Astrocyte (in vitro differentiated cells and primary cell): Measurements from ENCODE around the gene FSTL1. TPM values are rescaled to one million over a fixed set of nuclear protein-coding genes. Genes with fewer than 3 reads are reported as not detected.

Experiments
- DNase-seq: peaks from one replicate; pipeline ENCODE4 v3.0.0-alpha.2; 2010; ENCODE audit warnings: low read depth
- FAIRE-seq: peaks from 2 replicates; lab custom pipeline; 2011; peaks lifted over from hg19 to GRCh38; lab: Jason Lieb, UNC
- H2AFZ ChIP-seq: 2 replicates; pipeline ENCODE4 v1.6.0; 2012; ENCODE audit warnings: low read depth, low read length, inconsistent platforms
- H3K27ac ChIP-seq: 2 replicates; pipeline ENCODE4 v1.5.1; 2011; ENCODE audit warnings: low read depth, low read length, inconsistent platforms
- H3K27me3 ChIP-seq: 2 replicates; pipeline ENCODE4 v1.6.0; 2011; ENCODE audit warnings: low read length, inconsistent platforms; ENCODE audit not compliant: insufficient read depth
- H3K36me3 ChIP-seq: 2 replicates; pipeline ENCODE4 v1.5.1; 2011; ENCODE audit warnings: low read length, inconsistent platforms; ENCODE audit not compliant: insufficient read depth
- H3K4me1 ChIP-seq: 2 replicates; pipeline ENCODE4 v1.5.1; 2011; ENCODE audit warnings: low read length, inconsistent platforms; ENCODE audit not compliant: insufficient read depth
- H3K4me2 ChIP-seq: 2 replicates; pipeline ENCODE4 v1.6.0; 2012; ENCODE audit warnings: low read length, inconsistent platforms
- H3K4me3 ChIP-seq: 2 replicates; pipeline ENCODE4 v1.5.1; 2011; ENCODE audit warnings: low read depth, mild to moderate bottlenecking, low read length, inconsistent platforms; ENCODE audit not compliant: insufficient read depth
- H3K79me2 ChIP-seq: 2 replicates; pipeline ENCODE4 v1.6.0; 2012; ENCODE audit warnings: mild to moderate bottlenecking, low read length, inconsistent platforms; ENCODE audit not compliant: insufficient read depth
- H3K9ac ChIP-seq: 2 replicates; pipeline ENCODE4 v1.6.0; 2012; ENCODE audit warnings: mild to moderate bottlenecking, low read length, inconsistent platforms
- H3K9me3 ChIP-seq: 2 replicates; pipeline ENCODE4 v1.5.1; 2012; ENCODE audit warnings: low read depth, mild to moderate bottlenecking, low read length, inconsistent platforms; ENCODE audit not compliant: insufficient read depth
- H4K20me1 ChIP-seq: 2 replicates; pipeline ENCODE4 v1.6.0; 2012; ENCODE audit warnings: low read length, inconsistent platforms; ENCODE audit not compliant: insufficient read depth
- H3K27ac Mint-ChIP-seq: one replicate; pipeline ENCODE4 v1.8.0; 2021; ENCODE audit warnings: mild to moderate bottlenecking, mixed read lengths; ENCODE audit not compliant: unreplicated experiment
- H3K27me3 Mint-ChIP-seq: one replicate; pipeline ENCODE4 v1.8.0; 2021; ENCODE audit warnings: low read depth, mixed read lengths; ENCODE audit not compliant: unreplicated experiment
- H3K36me3 Mint-ChIP-seq: one replicate; pipeline ENCODE4 v1.8.0; 2021; ENCODE audit warnings: low read depth, mixed read lengths; ENCODE audit not compliant: unreplicated experiment
- H3K4me1 Mint-ChIP-seq: one replicate; pipeline ENCODE4 v1.8.0; 2021; ENCODE audit warnings: low read depth, mixed read lengths; ENCODE audit not compliant: unreplicated experiment
- H3K4me3 Mint-ChIP-seq: one replicate; pipeline ENCODE4 v1.8.0; 2021; ENCODE audit warnings: mild to moderate bottlenecking, moderate library complexity, mixed read lengths; ENCODE audit not compliant: unreplicated experiment
- H3K9me3 Mint-ChIP-seq: one replicate; pipeline ENCODE4 v1.8.0; 2021; ENCODE audit warnings: mild to moderate bottlenecking, mixed read lengths; ENCODE audit not compliant: unreplicated experiment
- EZH2 ChIP-seq: IDR thresholded peaks from 2 replicates; pipeline ENCODE4 v1.6.1; 2012; ENCODE audit warnings: mild to moderate bottlenecking, low read length, inconsistent platforms; ENCODE audit not compliant: insufficient read depth
- total RNA-seq: library from RNA; stranded (reverse); gene quantifications from 2 replicates; pipeline ENCODE4 v1.2.1, GENCODE V29; 2021
- TF ChIP-seq, protein P1 (sequence below): IDR thresholded peaks from 2 replicates; pipeline ENCODE4 v1.5.1; 2011; ENCODE audit warnings: low read depth, mild to moderate bottlenecking, inconsistent platforms, low read length, moderate library complexity; ENCODE audit not compliant: insufficient read depth

FSTL1 gene
- total RNA-seq, 1 donor from 2014 or later: 1,010 TPM

DNA sequence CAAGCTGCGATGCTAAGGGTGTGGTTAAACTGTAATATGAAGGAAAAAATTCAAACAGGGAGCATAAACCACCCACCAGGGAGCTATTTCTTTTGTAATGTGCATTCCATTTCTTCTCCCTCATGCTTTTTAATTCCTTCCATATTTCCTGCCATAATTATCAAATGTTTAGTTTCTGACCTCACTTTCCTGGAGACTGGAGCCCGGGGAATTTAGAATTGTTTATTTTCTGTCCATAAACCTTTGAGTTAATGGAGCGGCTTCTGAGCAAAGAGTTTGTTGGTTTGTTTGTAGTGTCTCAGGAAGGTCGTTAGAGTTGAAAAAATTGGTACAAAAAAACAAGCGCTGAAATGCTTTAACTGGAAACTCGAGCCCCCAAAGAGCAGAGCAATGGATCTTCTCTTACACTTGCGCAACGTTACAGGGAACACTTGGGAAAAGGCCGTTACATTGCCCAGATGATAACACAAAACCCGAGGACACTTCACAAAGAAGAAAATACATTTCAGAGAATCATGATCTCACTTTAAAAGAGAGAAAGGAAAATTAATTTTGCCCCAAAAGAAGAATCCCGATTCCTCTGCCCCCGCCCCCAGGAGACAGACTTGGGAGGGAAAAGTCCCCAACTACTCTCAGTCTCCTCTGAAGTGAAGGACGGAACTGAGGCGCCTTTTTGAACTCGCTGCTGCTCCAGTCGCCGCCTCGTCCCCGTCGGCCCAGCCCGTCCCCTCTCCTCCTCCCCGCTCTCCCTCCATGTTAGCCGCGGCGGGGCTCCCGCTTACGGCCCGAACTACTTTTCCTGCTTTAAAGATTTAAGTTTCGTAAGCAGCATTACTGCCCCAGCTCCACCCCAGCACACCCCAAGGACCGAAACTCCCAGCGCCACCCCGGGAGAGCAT is 842 bp downstream of the FSTL1 start:
- FAIRE-seq (peak; percentile 71), DNase-seq (peak; percentile 63)
- no peaks in the 10 kb centered on the region for H3K9me3 ChIP-seq
- peak overlapping the region; percentile 93 for H3K4me3 ChIP-seq
- Mint-ChIP-seq H3K27me3 (no peaks in the 10 kb centered on the region), H3K4me3 (peak overlapping the region; percentile 92), H3K36me3 (peaks cover 15% of the 10 kb centered on the region), H3K4me1 (peaks cover 22% of the 10 kb centered on the region), H3K9me3 (no peaks in the 10 kb centered on the region), H3K27ac (peak overlapping the region; percentile 82)
- H3K27me3 ChIP-seq: no peaks in the 10 kb centered on the region
- H3K27ac ChIP-seq: peak overlapping the region; percentile 94
- no peak for TF ChIP-seq EZH2
- TF ChIP-seq, protein P1, sequence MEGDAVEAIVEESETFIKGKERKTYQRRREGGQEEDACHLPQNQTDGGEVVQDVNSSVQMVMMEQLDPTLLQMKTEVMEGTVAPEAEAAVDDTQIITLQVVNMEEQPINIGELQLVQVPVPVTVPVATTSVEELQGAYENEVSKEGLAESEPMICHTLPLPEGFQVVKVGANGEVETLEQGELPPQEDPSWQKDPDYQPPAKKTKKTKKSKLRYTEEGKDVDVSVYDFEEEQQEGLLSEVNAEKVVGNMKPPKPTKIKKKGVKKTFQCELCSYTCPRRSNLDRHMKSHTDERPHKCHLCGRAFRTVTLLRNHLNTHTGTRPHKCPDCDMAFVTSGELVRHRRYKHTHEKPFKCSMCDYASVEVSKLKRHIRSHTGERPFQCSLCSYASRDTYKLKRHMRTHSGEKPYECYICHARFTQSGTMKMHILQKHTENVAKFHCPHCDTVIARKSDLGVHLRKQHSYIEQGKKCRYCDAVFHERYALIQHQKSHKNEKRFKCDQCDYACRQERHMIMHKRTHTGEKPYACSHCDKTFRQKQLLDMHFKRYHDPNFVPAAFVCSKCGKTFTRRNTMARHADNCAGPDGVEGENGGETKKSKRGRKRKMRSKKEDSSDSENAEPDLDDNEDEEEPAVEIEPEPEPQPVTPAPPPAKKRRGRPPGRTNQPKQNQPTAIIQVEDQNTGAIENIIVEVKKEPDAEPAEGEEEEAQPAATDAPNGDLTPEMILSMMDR: no peak
- peaks cover 13% of the 10 kb centered on the region for H3K36me3 ChIP-seq
- H3K79me2 ChIP-seq: peaks cover 59% of the 10 kb centered on the region
- no peak overlapping the region for H2AFZ ChIP-seq
- H4K20me1 ChIP-seq: peaks cover 46% of the 10 kb centered on the region
- peaks cover 30% of the 10 kb centered on the region for H3K4me1 ChIP-seq
- H3K4me2 ChIP-seq: peak overlapping the region; percentile 94
- peak overlapping the region; percentile 99 for H3K9ac ChIP-seq

DNA sequence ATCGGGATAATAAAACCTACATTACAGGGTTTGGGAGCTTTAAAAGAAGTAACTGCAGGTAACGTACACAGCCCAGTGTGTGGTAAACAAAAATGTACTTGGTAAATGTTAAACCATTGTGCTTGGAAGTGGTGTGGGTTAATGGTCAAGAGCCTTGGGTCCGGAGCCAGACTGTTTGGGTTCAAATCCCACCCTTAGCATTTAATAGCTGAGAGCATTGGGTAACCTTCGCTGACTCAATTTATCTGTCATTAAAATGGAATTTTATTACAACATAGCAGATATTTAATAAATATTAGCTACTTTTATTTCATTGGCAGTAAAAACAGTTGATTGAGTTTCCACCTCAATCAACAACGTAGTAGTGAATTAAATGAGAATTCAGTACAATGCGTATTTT is 1.5 kb downstream of the FSTL1 start:
- no peaks in the 10 kb centered on the region for H3K9me3 ChIP-seq
- no peak overlapping the region for H2AFZ ChIP-seq
- H3K27ac ChIP-seq: peak overlapping the region; percentile 94
- TF ChIP-seq, protein P1: no peak
- TF ChIP-seq EZH2: no peak
- H3K9ac ChIP-seq: peak overlapping the region; percentile 99
- peak overlapping the region; percentile 82 for H3K27ac Mint-ChIP-seq
- H3K36me3 Mint-ChIP-seq: peaks cover 15% of the 10 kb centered on the region
- H3K4me3 Mint-ChIP-seq: peak overlapping the region; percentile 92
- FAIRE-seq: no peak
- H3K4me3 ChIP-seq: peak overlapping the region; percentile 93
- peak overlapping the region; percentile 94 for H3K4me2 ChIP-seq
- peaks cover 66% of the 10 kb centered on the region for H3K79me2 ChIP-seq
- H3K27me3 Mint-ChIP-seq: no peaks in the 10 kb centered on the region
- no peaks in the 10 kb centered on the region for H3K9me3 Mint-ChIP-seq
- H4K20me1 ChIP-seq: peaks cover 48% of the 10 kb centered on the region
- H3K4me1 ChIP-seq: peaks cover 32% of the 10 kb centered on the region
- H3K4me1 Mint-ChIP-seq: peaks cover 25% of the 10 kb centered on the region
- no peak for DNase-seq
- H3K27me3 ChIP-seq: no peaks in the 10 kb centered on the region
- H3K36me3 ChIP-seq: peaks cover 16% of the 10 kb centered on the region

DNA sequence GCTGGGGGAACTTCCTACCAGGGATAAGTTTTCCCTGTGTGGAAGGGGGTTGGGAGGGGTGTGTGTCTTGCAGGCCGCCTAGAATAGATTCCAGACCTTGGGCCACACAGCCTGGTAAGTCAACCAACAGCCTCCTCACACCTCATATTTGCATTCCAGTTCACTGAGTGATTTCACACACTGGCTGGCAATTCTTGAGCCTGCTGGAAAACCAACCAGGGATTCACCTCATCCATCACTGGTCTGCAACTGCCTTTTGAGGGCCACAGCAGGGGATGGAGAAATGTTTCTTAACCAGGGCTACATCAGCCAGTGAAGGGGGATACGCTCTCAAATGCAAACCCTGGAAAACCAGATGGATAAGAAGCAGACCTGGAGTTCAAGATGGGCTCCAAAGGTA is 2.0 kb downstream of the FSTL1 start:
- peak overlapping the region; percentile 94 for H3K4me2 ChIP-seq
- peaks cover 28% of the 10 kb centered on the region for H3K4me1 Mint-ChIP-seq
- no peaks in the 10 kb centered on the region for H3K9me3 ChIP-seq
- peaks cover 20% of the 10 kb centered on the region for H3K36me3 ChIP-seq
- FAIRE-seq (peak; percentile 73), DNase-seq (peak; percentile 91)
- peak overlapping the region; percentile 82 for H3K27ac Mint-ChIP-seq
- peak overlapping the region; percentile 92 for H3K4me3 Mint-ChIP-seq
- peaks cover 53% of the 10 kb centered on the region for H4K20me1 ChIP-seq
- peak overlapping the region; percentile 93 for H3K4me3 ChIP-seq
- peaks cover 36% of the 10 kb centered on the region for H3K4me1 ChIP-seq
- H3K27me3 Mint-ChIP-seq: no peaks in the 10 kb centered on the region
- peak overlapping the region; percentile 99 for H3K9ac ChIP-seq
- H3K79me2 ChIP-seq: peaks cover 71% of the 10 kb centered on the region
- H2AFZ ChIP-seq: no peak overlapping the region
- no peaks in the 10 kb centered on the region for H3K9me3 Mint-ChIP-seq
- no peaks in the 10 kb centered on the region for H3K27me3 ChIP-seq
- H3K36me3 Mint-ChIP-seq: peaks cover 15% of the 10 kb centered on the region
- TF ChIP-seq EZH2: no peak
- TF ChIP-seq, protein P1: no peak
- H3K27ac ChIP-seq: peak overlapping the region; percentile 94
